HG03103 (cell line): Measurements from ENCODE around the gene OR51B2.
A peak's percentile ranks its signal among the peaks of the same experiment; 100 is the strongest.
"Not testable (repeated sequence)": the region's sequence is repeated elsewhere in the genome, so short reads cannot be mapped to it uniquely, and the experiment has no call there.

Source experiments
- ATAC-seq: cut with Tn5 transposase; IDR thresholded peaks from one replicate; pipeline ENCODE4 v1.9.1; 2021; ENCODE audit warnings: low read depth; ENCODE audit not compliant: unreplicated experiment

The OR51B2 gene

DNA sequence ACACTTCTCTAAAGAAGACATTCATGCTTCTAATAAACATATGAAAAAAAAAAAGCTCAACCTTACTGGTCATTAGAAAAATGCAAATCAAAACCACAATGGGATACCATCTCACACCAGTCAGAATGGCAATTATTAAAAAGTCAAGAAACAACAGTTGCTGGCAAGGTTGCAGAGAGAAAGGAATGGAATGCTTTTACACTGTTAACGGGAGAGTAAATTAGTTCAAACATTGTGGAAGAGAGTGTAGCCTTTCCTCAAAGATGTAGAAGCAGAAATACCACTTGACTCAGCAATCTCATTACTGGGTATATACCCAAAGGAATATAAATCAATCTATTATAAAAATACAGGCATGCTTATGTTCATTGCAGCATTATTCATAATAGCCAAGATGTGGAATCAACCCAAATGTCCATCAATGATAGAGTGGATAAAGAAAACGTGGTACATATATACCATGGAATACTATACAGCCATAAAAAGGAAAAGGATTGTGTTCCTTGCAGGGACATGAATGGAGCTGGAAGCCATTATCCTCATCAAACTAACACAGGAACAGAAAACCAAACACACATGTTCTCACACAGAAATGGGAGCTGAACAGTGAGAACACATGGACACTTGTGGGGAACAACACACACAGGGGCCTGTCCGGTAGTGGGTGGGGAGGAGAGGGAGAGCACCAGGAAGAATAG is 10.6 kb downstream of the OR51B2 start:
- ATAC-seq = not testable (repeated sequence)

- no peak for ATAC-seq
Measured at GRCh38 chr11:5310423-5310822, 13.7 kb downstream of the OR51B2 start.

DNA sequence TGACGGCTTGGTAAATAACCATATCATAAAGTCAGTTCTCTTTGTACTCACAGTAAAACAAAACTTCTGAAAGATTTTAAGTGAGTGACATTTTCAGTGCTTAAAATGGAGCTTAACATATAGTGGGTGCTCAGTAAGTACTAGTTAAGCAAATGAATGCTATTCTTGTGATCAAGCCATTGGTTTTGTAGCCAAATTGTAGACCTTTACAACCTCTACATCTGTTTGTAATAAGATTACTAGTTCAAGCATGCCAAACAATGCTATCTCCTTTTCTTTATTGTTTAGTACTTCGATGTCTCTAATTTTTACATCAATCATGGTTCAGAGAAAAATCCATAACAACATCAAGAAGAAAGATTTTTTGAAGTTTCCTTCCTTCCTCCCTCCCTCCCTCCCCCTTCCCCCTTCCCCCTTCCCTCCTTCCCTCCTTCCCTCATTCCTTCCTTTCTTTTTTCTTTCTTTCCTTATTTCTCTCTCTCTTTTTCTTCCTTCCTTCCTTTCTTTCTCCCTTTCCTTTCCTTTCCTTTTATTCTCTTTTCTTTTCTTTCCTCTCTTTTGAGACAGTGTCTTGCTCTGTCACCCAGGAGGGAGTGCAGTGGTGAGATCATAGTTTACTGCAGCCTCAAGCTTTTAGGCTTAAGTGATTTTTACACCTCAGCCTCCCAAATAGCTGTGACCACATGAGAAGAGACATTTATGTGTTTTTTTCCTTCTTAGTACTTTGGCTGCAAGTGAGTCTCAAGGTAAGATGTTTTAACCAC is 16.7 kb downstream of the OR51B2 start:
- no peak for ATAC-seq

GRCh38 chr11:5304046-5304445 is 20.1 kb downstream of the OR51B2 start:
- no peak for ATAC-seq

- ATAC-seq = no peak
Measured at GRCh38 chr11:5303626-5304025, 20.5 kb downstream of the OR51B2 start.

DNA sequence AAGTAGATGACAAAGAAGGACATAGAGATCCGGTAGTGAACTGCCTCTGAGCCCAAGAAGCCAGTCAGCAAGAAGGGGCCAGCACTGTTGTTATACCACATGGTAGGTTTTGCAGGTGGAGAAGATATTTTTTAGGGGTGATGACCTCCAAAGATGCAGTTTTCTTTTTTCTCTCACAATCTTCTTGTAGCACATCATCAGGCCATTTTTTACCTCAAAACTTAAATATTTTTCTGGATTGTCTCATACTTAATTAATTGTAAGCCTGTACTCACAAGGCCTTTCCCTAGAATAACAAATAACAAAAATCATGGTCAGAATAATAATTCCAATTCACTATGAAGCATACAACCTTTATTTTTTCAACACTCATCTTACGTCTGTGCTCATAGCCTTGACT is 22.3 kb downstream of the OR51B2 start, which contains the start of gene OR51B4:
TSS of gene OR51B4 (minus strand) at position 101 of the 400 bp plus-strand sequence. CDS start at position 101, 0 bp downstream.
- no peak for ATAC-seq

GRCh38 chr11:5300251-5300650 is 23.8 kb downstream of the OR51B2 start:
- ATAC-seq = no peak

GRCh38 chr11:5298451-5298850 is 25.6 kb downstream of the OR51B2 start:
- no peak for ATAC-seq

DNA sequence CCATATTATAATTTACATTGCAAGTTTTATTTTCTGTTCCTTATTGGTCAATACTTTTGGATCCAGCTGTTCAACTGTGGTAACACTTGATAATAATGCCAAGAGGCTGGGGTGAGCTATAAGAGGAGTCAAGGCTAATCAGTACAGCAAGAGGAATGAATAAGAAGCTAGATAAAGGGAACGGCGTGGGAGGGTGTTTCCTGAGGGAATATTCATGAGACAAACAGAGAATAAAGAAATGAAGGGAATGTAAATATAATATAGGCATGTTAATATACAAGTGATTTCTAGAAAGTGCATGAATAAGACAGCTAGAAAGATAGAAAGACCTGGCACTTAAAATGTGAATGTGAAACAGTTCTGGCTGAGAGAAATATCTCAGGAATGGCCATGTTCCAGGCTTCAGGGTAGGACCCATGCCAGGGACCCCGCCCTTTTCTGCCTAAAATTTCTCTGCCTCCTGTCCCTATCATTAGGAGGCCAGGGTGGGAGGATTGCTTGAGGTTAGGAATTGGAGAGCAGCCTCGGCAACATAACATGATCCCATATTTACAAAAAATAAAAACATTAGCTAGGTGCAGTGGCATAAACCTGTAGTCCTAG is 26.3 kb downstream of the OR51B2 start:
- ATAC-seq = no peak

DNA sequence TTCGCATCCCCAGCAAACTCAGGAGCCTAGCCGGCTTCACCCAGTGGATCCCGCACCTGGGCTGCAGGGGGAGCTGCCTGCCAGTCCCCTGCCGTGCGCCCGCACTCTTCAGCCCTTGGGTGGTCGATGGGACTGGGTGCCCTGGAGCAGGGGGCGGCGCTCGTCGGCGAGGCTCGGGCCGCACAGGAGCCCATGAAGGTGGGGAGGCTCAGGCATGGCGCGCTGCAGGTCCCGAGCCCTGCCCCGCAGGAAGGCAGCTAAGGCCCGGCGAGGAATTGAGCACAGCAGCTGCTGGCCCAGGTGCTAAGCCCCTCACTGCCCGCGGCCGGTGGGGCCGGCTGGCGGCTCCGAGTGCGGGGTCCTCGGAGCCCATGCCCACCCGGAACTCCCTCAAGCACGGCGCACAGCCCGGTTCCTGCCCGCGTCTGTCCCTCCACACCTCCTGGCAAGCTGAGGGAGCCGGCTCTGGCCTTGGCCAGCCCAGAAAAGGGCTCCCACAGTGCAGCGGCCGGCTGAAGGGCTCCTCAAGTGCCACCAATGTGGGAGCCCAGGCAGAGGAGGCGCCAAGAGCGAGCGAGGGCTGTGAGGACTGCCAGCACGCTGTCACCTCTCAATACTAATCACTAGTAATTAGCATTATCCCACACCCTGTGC is 29.6 kb downstream of the OR51B2 start:
- ATAC-seq = not testable (repeated sequence)

- no peak for ATAC-seq
Measured at GRCh38 chr11:5293028-5293427, 31.1 kb downstream of the OR51B2 start.

DNA sequence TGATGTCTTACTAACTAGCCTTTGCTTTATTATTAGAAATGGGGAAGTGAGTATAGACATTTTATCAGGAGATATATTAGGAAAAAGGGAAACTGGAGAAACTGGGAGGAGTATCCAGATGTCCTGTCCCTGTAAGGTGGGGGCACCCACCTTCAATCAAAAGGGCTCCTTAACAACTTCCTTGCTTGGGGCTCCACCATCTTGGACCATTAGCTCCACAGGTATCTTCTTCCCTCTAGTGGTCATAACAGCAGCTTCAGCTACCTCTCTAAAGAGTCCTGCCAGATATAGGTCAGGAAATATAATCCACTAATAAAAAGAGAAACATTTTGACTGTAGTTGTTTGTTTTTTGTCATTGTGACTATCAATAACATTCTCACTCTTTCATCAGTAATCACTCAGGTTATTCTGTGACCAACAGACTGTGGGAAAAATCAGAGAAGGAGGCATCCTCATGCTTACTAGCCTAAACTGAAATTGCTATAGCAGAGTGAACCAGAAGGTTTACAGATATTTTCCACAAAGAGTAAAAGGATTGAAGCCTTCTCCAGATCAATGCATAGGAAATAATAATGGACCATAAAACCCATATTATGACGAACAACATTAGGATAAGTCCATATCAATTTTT is 32.8 kb downstream of the OR51B2 start:
- peak; percentile 98 for ATAC-seq

DNA sequence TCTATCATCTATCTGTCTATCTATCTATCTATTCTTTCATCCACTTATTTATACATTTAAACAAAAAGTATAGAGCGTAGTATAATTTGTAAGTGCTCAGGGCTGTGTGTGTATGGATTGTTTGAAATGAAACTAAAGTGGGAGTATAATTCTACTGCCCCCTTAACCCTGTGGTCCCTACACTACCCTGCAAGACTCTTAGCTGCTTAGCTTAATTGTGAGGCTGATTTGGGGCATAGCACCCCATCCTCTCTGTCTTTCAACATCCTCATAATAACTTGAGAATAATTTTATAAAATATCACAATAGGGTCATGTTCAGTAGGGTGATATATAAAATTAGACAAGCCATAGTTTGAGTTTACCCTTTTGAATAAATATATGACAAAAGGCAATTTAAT is 34.0 kb downstream of the OR51B2 start:
- ATAC-seq = no peak

DNA sequence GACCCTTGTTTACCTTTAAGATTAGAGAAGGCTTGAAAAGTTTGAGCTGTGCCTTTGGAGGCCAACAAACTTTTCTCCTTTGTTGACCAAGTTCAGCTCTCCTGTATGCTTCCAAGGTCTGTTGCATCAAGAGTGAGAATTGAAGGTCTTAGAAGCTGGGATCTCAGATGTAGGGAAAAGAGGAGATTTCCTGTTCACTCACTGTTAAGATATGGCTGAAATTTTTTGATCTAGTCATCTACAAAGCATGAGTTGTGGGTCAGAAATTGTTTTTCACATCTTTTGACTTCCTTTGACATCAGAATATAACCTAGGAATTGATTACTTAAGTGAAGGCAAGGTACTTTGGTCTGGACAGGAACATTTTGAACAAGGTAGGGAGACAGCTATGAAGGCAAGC is 34.4 kb downstream of the OR51B2 start:
- no peak for ATAC-seq

- no peak for ATAC-seq
Measured at GRCh38 chr11:5288906-5289550, 35.1 kb downstream of the OR51B2 start.

GRCh38 chr11:5288108-5288905 is 35.8 kb downstream of the OR51B2 start:
- no peak for ATAC-seq

- no peak for ATAC-seq
Measured at GRCh38 chr11:5286901-5287300, 37.2 kb downstream of the OR51B2 start.

- no peak for ATAC-seq
Measured at GRCh38 chr11:5286351-5286750, 37.7 kb downstream of the OR51B2 start.

DNA sequence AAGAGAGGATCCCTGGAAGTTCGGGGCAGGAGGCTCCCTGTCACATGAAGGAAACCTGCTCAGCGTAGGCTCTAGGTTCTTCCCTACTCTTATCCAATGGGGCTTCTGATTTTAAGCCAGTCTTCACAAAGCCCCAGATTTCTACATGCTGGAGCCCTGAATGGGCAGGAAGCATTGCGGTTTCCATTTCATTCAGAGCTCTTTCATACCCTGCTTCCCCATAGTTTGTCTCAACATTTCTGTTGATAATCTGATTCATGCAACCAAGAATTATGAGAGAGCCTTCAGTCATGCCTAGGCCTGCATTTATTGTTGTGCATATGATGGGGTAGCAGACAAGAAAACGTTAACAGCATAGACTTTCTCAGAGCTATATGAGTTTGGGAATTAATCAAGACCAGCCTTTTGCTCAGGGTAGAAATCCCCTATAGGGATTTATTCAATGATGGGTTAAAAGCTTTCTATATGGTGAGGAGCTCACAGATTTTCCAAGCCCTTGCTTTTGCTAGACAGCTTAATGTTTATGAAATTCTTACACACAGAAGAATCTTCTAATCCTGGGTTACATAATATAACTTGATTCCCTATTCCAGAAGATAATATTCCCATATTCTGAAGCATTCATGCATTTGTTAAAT is 38.3 kb downstream of the OR51B2 start:
- no peak for ATAC-seq
